ENCODE data around the gene BBS2. TPM values are rescaled to one million over a fixed set of nuclear protein-coding genes. Genes with fewer than 3 reads are reported as not detected.

The BBS2 gene
- total RNA-seq, 1 donor from 2014 or later = 64.5 TPM

DNA sequence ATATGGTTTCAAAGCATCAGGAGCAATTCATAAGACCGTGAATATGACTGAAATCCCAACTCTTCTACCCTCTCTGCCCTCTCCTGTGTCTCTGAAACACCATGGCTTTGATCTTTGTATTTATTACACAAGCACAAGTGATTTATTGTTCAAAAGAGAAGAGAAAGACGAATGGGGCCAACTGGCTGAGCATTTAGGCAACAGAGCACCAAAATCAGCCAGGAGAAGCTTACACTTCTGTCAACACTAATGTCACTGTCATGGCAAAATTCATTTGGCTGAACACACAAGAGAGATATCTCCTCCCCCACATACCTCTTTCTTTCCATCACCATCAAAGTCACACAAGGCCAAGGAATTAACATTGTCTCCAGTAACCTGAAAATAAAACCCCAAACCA lies 9.3 kb downstream of the BBS2 start:
- Mint-ChIP-seq H3K4me1 (peaks cover 3% of the 10 kb centered on the region), H3K27me3 (ENCODE audit: insufficient read depth, low read depth) (no peaks in the 10 kb centered on the region), H3K36me3 (peaks cover 36% of the 10 kb centered on the region), H3K27ac (no peak overlapping the region), H3K4me3 (no peak overlapping the region), H3K9me3 (peaks cover 2% of the 10 kb centered on the region)
- no peaks in the 10 kb centered on the region for H3K4me1 ChIP-seq
- H3K79me2 ChIP-seq (ENCODE audit: low read depth) = no peaks in the 10 kb centered on the region
- no peak overlapping the region for H3K9ac ChIP-seq
- TF ChIP-seq, protein P1, sequence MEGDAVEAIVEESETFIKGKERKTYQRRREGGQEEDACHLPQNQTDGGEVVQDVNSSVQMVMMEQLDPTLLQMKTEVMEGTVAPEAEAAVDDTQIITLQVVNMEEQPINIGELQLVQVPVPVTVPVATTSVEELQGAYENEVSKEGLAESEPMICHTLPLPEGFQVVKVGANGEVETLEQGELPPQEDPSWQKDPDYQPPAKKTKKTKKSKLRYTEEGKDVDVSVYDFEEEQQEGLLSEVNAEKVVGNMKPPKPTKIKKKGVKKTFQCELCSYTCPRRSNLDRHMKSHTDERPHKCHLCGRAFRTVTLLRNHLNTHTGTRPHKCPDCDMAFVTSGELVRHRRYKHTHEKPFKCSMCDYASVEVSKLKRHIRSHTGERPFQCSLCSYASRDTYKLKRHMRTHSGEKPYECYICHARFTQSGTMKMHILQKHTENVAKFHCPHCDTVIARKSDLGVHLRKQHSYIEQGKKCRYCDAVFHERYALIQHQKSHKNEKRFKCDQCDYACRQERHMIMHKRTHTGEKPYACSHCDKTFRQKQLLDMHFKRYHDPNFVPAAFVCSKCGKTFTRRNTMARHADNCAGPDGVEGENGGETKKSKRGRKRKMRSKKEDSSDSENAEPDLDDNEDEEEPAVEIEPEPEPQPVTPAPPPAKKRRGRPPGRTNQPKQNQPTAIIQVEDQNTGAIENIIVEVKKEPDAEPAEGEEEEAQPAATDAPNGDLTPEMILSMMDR (IDR thresholded peaks at IDR 0.05) = no peak
- TF ChIP-seq EZH2phosphoT487 (IDR thresholded peaks at IDR 0.05) (no peak), EZH2 (IDR thresholded peaks at IDR 0.05) (no peak)
- no peak overlapping the region for H3K4me2 ChIP-seq
- no peak overlapping the region for H2AFZ ChIP-seq (replicated peaks)
- no peak overlapping the region for H3K27ac ChIP-seq
- H3K4me3 ChIP-seq = no peak overlapping the region
- no peaks in the 10 kb centered on the region for H3F3A ChIP-seq (ENCODE audit: low read depth)
- no peaks in the 10 kb centered on the region for H3K27me3 ChIP-seq
- peaks cover 6% of the 10 kb centered on the region for H3K36me3 ChIP-seq
- no peak for DNase-seq (ENCODE audit: low spot score)
- peaks cover 19% of the 10 kb centered on the region for H4K20me1 ChIP-seq (ENCODE audit: low read depth)
- no peaks in the 10 kb centered on the region for H3K9me3 ChIP-seq (ENCODE audit: low read depth)

DNA sequence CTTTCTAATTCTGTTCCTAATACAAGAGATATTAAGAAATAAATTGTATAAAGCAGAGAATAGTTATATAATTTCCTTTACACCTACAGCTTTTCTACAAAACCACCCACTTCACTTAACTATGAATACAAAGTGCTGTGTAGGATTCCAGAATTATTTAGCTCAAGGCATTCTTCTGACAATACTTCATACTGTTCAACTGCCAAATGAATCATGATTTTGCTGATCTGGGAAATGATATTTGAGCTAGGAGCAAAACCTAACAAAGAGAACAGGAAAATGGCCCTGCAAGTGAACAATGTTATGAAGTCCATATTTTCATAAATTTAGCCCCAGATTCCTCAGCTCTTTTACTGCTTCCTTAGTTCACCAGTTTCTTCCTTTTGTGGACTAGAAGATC lies 12.9 kb downstream of the BBS2 start:
- no peaks in the 10 kb centered on the region for H3K79me2 ChIP-seq (ENCODE audit: low read depth)
- no peaks in the 10 kb centered on the region for H3K4me1 ChIP-seq
- TF ChIP-seq EZH2phosphoT487 (IDR thresholded peaks at IDR 0.05) (no peak), EZH2 (IDR thresholded peaks at IDR 0.05) (no peak)
- TF ChIP-seq, protein P1 (IDR thresholded peaks at IDR 0.05) = no peak
- H3F3A ChIP-seq (ENCODE audit: low read depth) = no peaks in the 10 kb centered on the region
- Mint-ChIP-seq H3K27me3 (ENCODE audit: insufficient read depth, low read depth) (no peaks in the 10 kb centered on the region), H3K36me3 (peaks cover 36% of the 10 kb centered on the region), H3K4me3 (no peak overlapping the region), H3K9me3 (peaks cover 1% of the 10 kb centered on the region), H3K4me1 (peaks cover 7% of the 10 kb centered on the region), H3K27ac (no peak overlapping the region)
- no peak overlapping the region for H3K4me3 ChIP-seq
- H3K36me3 ChIP-seq = peaks cover 14% of the 10 kb centered on the region
- H4K20me1 ChIP-seq (ENCODE audit: low read depth) = no peaks in the 10 kb centered on the region
- no peak overlapping the region for H3K9ac ChIP-seq
- no peaks in the 10 kb centered on the region for H3K27me3 ChIP-seq
- H2AFZ ChIP-seq (replicated peaks) = no peak overlapping the region
- no peak overlapping the region for H3K27ac ChIP-seq
- no peak overlapping the region for H3K4me2 ChIP-seq
- no peak for DNase-seq (ENCODE audit: low spot score)
- H3K9me3 ChIP-seq (ENCODE audit: low read depth) = no peaks in the 10 kb centered on the region

DNA sequence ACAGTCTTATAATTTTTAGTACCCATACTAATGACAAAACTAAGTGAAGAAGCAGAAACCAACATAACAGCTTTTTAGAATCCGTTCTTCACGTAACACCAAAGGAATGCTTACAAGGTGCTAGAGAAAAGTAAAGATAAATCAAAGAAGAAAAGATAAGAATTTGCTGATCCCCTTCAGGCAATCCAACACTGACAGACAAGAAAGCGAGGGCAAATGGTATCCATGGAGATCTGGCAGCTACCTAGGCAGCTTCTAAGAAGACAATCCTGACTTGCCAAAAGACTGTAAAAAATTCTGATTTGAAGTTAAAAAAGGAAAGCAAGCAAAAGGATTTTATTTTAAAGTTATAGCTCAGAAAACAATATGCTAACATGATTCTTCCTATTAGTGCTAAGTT lies 14.6 kb downstream of the BBS2 start:
- H3K27me3 Mint-ChIP-seq (ENCODE audit: insufficient read depth, low read depth) = no peaks in the 10 kb centered on the region
- DNase-seq (ENCODE audit: low spot score) = no peak
- Histone ChIP-seq H3F3A (ENCODE audit: low read depth) (no peaks in the 10 kb centered on the region), H3K9ac (no peak overlapping the region), H3K27me3 (no peaks in the 10 kb centered on the region), H3K4me3 (no peak overlapping the region), H3K27ac (no peak overlapping the region), H4K20me1 (ENCODE audit: low read depth) (no peaks in the 10 kb centered on the region), H3K79me2 (ENCODE audit: low read depth) (no peaks in the 10 kb centered on the region), H3K4me2 (no peak overlapping the region), H3K9me3 (ENCODE audit: low read depth) (no peaks in the 10 kb centered on the region), H3K36me3 (peaks cover 13% of the 10 kb centered on the region), H2AFZ (replicated peaks) (no peak overlapping the region), H3K4me1 (no peaks in the 10 kb centered on the region)
- no peak overlapping the region for H3K27ac Mint-ChIP-seq
- no peak overlapping the region for H3K4me3 Mint-ChIP-seq
- H3K36me3 Mint-ChIP-seq = peaks cover 33% of the 10 kb centered on the region
- H3K4me1 Mint-ChIP-seq = peaks cover 7% of the 10 kb centered on the region
- TF ChIP-seq, protein P1 (IDR thresholded peaks at IDR 0.05) = no peak
- no peak for TF ChIP-seq EZH2phosphoT487 (IDR thresholded peaks at IDR 0.05)
- no peak for TF ChIP-seq EZH2 (IDR thresholded peaks at IDR 0.05)
- H3K9me3 Mint-ChIP-seq = no peaks in the 10 kb centered on the region

Measured in neural progenitor cell (in vitro differentiated cells).